Lower lobe of right lung (tissue), 2 donors: ENCODE data around the gene DHRS3. TPM values are rescaled to one million over a fixed set of nuclear protein-coding genes. Genes with fewer than 3 reads are reported as not detected.

ENCODE experiments used
- ATAC-seq, 2 donors: fragments of 200-7000 bp; cut with Tn5 transposase; one replicate each; pipeline ENCODE4 v1.9.1; 2020 to 2022; ENCODE audit warnings: mild to moderate bottlenecking in 2 of 2, moderate library complexity in 2 of 2
- DNase-seq: peaks from one replicate; pipeline ENCODE4 v3.0.0-alpha.2; 2020
- H3K27ac ChIP-seq: fragments of 200-600 bp; one replicate; pipeline ENCODE4 v1.8.0; 2022
- H3K27me3 ChIP-seq: fragments of 200-600 bp; one replicate; pipeline ENCODE4 v1.8.0; 2022; ENCODE audit warnings: low read depth
- H3K36me3 ChIP-seq: fragments of 200-600 bp; one replicate; pipeline ENCODE4 v1.8.0; 2022; ENCODE audit warnings: mild to moderate bottlenecking
- H3K4me1 ChIP-seq: fragments of 200-600 bp; one replicate; pipeline ENCODE4 v1.8.0; 2022
- H3K4me3 ChIP-seq: fragments of 200-600 bp; one replicate; pipeline ENCODE4 v1.8.0; 2022; ENCODE audit warnings: mild to moderate bottlenecking
- H3K9me3 ChIP-seq: fragments of 200-600 bp; one replicate; pipeline ENCODE4 v1.8.0; 2022
- CTCF ChIP-seq: fragments of 200-600 bp; IDR thresholded peaks from one replicate; pipeline ENCODE4 v1.8.0; 2022; ENCODE audit warnings: antibody characterized with exemption, mild to moderate bottlenecking
- intact Hi-C: fragments of 100-400 bp; cut with DNase I; formaldehyde crosslinking; loops from one replicate; pipeline ENCODE4 v1.11.0; 2022
- total RNA-seq: library from RNA; stranded (reverse); fragmentation: NEBNext Ultra II Directional; extraction: Animal tissue kit (Norgen Biotek cat#: 25700); gene quantifications from one replicate; pipeline ENCODE4 v1.2.1, GENCODE V29; 2021
- donor health status: DM: no; HTN: yes; CAD: no; lungs with severe emphysema.

Gene DHRS3
- total RNA-seq, 1 donor from 2014 or later, result 135 TPM

- Histone ChIP-seq H3K4me1 (peaks cover 74% of the 10 kb centered on the region), H3K36me3 (peaks cover 14% of the 10 kb centered on the region), H3K4me3 (no peak overlapping the region), H3K9me3 (no peaks in the 10 kb centered on the region), H3K27me3 (no peaks in the 10 kb centered on the region), H3K27ac (peak overlapping the region; percentile 53)
- no peak for TF ChIP-seq CTCF
- DNase-seq (no peak), ATAC-seq (no peak)
- intact Hi-C loops, result no loop called here
Observed at GRCh38 chr1:12603224-12603623, 14.8 kb downstream of the DHRS3 start.

DNA sequence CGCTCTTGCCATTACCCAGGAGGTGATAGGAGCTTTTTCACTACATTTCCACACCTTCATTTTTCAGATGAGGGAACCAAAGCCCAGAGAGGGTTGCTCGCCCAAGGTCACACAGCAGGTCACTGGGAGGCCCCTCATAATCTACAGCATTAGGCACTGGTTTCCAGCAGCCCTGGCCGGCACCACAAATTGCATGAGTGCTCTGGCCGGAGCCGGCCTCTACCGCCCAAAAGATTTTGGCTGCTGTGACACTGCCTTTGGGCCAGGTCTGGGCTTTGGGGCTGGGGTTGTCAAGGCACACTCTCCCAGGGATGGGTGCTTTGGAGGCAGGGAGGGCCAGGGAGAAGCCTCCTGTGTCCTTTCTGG is 15.4 kb downstream of the DHRS3 start:
- H3K4me1 ChIP-seq, result peaks cover 80% of the 10 kb centered on the region
- ATAC-seq, result no peak

GRCh38 chr1:12601700-12602658 is 16.0 kb downstream of the DHRS3 start:
- Histone ChIP-seq H3K36me3 (peaks cover 14% of the 10 kb centered on the region), H3K27ac (peak overlapping the region; percentile 18), H3K9me3 (no peaks in the 10 kb centered on the region), H3K4me3 (no peak overlapping the region), H3K4me1 (peaks cover 86% of the 10 kb centered on the region), H3K27me3 (no peaks in the 10 kb centered on the region)
- intact Hi-C loops, result no loop called here
- no peak for DNase-seq
- TF ChIP-seq CTCF, result no peak
- peak; percentile 17 for ATAC-seq

More for the DNA sequence above, 15.4 kb downstream of the DHRS3 start:
- no peak for TF ChIP-seq CTCF
- DNase-seq, result no peak
- H3K27me3 ChIP-seq, result no peaks in the 10 kb centered on the region
- intact Hi-C loops, result no loop called here
- H3K36me3 ChIP-seq, result peaks cover 14% of the 10 kb centered on the region
- no peak overlapping the region for H3K27ac ChIP-seq
- H3K4me3 ChIP-seq, result no peak overlapping the region
- no peaks in the 10 kb centered on the region for H3K9me3 ChIP-seq

DNA sequence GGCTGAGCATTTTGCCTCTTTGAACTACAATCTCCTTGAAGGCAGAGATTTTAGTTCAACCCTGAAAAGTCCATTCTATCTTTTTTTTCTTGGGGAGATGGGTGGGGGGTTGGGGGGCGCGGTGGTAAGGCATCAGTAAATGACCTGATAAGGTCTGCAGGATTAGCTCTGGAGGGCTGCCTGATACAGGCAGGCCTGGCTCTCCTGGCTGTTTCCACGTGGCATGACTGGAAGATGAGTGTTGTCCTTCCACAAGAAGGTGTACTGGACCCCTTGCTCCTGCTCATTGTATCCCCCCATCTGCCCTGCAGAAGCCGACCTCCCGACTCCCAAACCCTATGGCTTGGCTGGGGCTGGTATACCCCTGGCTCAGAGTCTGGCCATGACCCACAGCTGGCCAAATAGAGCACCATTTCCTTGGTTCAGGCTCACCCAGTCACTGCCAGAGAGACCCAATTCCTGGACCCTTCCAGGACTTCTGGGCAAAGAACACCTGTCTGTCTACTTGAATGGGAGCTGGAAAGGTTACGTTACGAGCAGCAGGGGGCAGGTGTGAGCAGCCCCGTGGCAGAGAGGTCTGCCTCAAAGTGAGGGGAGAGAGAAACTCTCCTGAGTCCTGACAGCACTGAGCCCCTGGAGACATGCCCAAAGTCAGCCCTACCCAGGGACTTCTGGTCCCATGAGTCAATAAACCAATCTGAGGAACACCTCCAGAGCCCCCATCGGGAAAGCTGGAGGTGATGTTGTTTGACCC is 17.0 kb downstream of the DHRS3 start:
- DNase-seq, result no peak
- H3K27me3 ChIP-seq, result no peaks in the 10 kb centered on the region
- TF ChIP-seq CTCF, result peak; percentile 42
- peak; percentile 3 to 41 for ATAC-seq
- H3K4me3 ChIP-seq, result no peak overlapping the region
- no peaks in the 10 kb centered on the region for H3K9me3 ChIP-seq
- H3K4me1 ChIP-seq, result peaks cover 96% of the 10 kb centered on the region
- H3K36me3 ChIP-seq, result peaks cover 10% of the 10 kb centered on the region
- intact Hi-C loops, result no loop called here
- no peak overlapping the region for H3K27ac ChIP-seq

GRCh38 chr1:12600335-12600734 is 17.7 kb downstream of the DHRS3 start:
- intact Hi-C loops, result no loop called here
- no peak for TF ChIP-seq CTCF
- ATAC-seq, result no peak
- Histone ChIP-seq H3K4me1 (peaks cover 99% of the 10 kb centered on the region), H3K27me3 (no peaks in the 10 kb centered on the region), H3K27ac (no peak overlapping the region), H3K36me3 (peaks cover 10% of the 10 kb centered on the region), H3K4me3 (no peak overlapping the region), H3K9me3 (no peaks in the 10 kb centered on the region)
- DNase-seq, result no peak
